Measurements from ENCODE around the gene KRTAP10-12.

Gene KRTAP10-12

GRCh38 chr21:44734841-44735240 is 37.9 kb downstream of the KRTAP10-12 start:
- no peak for DNase-seq

- DNase-seq = no peak
Measured at GRCh38 chr21:44735821-44736220, 38.8 kb downstream of the KRTAP10-12 start.

GRCh38 chr21:44736291-44737004 is 39.5 kb downstream of the KRTAP10-12 start:
- no peak for DNase-seq

GRCh38 chr21:44737706-44738354 is 40.9 kb downstream of the KRTAP10-12 start:
- no peak for DNase-seq

GRCh38 chr21:44738621-44739020 is 41.6 kb downstream of the KRTAP10-12 start:
- no peak for DNase-seq

GRCh38 chr21:44739316-44739715 is 42.3 kb downstream of the KRTAP10-12 start:
- DNase-seq = no peak

- no peak for DNase-seq
Measured at GRCh38 chr21:44740742-44741141, 43.8 kb downstream of the KRTAP10-12 start.

- no peak for DNase-seq
Measured at GRCh38 chr21:44741921-44742320, 44.9 kb downstream of the KRTAP10-12 start.

- no peak for DNase-seq
Measured at GRCh38 chr21:44742418-44743153, 45.6 kb downstream of the KRTAP10-12 start.
